HG02970 (cell line): ENCODE results near the gene MAG.

ENCODE experiments used
- ATAC-seq: cut with Tn5 transposase; IDR thresholded peaks from one replicate; pipeline ENCODE4 v1.9.1; 2021; ENCODE audit warnings: mild to moderate bottlenecking, moderate library complexity, moderate number of reproducible peaks; ENCODE audit not compliant: unreplicated experiment, low FRiP score

The MAG gene

GRCh38 chr19:35296644-35297514 lies 4.9 kb downstream of the MAG start:
- ATAC-seq, result no peak

DNA sequence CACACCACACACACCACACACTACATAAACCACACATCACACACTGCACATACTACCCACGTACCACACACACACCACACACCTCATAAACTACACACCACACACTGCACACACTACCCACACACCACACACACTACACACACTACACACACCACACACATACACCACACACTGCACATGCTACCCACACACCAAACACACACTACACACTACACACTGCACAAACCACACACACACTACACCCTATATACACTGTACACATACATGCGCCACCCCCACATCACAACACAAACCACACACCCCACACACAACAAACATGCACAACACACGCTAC lies 5.5 kb downstream of the MAG start:
- ATAC-seq, result no peak

DNA sequence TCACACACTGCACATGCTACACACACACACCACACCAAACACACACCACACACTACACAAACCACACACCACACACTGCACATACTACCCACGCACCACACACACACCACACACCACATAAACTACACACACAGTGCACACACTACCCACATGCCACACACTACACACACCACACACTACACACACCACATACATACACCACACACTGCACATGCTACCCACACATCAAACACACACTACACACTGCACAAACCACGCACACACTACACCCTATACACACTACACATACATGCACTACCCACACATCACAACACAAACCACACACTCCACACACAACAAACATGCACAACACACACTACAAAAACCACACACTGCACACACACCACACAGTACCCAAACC lies 6.0 kb downstream of the MAG start:
- ATAC-seq, result no peak

GRCh38 chr19:35298561-35298972 lies 6.6 kb downstream of the MAG start:
- ATAC-seq, result no peak

DNA sequence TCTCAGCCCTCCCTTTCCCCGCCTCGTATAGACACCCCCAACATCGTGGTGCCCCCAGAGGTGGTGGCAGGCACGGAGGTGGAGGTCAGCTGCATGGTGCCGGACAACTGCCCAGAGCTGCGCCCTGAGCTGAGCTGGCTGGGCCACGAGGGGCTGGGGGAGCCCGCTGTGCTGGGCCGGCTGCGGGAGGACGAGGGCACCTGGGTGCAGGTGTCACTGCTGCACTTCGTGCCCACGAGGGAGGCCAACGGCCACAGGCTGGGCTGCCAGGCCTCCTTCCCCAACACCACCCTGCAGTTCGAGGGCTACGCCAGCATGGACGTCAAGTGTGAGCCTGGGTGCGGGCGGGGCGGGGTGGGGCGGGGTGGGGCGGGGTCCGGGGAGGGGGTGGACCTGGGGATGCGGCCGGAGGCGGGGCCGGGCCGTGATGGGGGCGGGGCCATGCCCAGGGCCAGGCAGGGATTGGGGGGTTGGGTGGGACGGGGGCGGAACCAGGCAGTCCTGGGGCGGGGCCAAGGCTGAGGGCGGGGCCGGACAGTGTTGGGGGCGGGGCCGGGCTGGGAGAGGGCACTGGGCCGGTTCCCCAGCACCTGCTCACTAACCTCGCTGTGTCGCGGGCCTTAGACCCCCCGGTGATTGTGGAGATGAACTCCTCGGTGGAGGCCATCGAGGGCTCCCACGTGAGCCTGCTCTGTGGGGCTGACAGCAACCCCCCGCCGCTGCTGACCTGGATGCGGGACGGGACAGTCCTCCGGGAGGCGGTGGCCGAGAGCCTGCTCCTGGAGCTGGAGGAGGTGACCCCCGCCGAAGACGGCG lies 7.8 kb downstream of the MAG start:
- ATAC-seq, result no peak

DNA sequence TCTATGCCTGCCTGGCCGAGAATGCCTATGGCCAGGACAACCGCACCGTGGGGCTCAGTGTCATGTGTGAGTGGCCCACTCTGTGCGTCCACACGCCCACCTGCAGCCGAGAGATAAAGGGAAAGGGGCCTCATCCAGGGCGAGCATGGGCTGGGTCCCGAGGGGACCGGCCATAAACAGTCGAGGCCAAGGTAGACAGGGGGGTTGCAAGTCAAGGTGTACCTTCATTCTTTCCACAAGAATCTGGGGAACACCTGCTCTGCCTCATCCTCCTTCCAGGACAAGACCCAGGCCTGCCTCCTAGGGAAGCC lies 8.3 kb downstream of the MAG start:
- no peak for ATAC-seq

- no peak for ATAC-seq
These were observed 10.0 kb downstream of the MAG start for GRCh38 chr19:35301961-35302360.

- ATAC-seq, result no peak
These were observed 10.5 kb downstream of the MAG start for GRCh38 chr19:35302446-35302845.

- ATAC-seq, result no peak
These were observed 11.5 kb downstream of the MAG start for GRCh38 chr19:35303357-35303915.

- ATAC-seq, result no peak
These were observed 12.1 kb downstream of the MAG start for GRCh38 chr19:35304036-35304435.

DNA sequence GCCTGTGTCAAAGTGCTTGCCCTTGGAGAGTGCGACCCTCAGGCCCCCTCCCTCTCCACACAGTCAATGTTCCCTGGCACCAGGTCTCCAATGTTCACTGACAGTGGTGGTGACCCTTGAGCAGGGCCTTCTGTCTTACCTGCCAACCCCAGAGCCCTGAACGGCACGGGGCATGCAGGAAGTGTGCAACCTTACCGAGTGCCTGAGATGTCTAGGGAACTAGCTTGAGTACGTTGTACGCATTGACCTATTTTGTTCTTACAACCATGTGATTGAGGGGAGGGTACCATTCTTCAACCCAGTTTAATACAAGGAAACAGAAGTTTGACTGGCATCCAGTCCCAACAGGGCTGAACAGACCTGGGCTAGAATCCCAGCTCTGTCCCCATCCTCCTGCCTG lies 13.2 kb downstream of the MAG start:
- ATAC-seq, result no peak

- ATAC-seq, result no peak
These were observed 14.7 kb downstream of the MAG start for GRCh38 chr19:35306473-35307246.

GRCh38 chr19:35307931-35308330 lies 16.0 kb downstream of the MAG start:
- no peak for ATAC-seq

- ATAC-seq, result no peak
These were observed 16.9 kb downstream of the MAG start for GRCh38 chr19:35308910-35309309.

- ATAC-seq, result no peak
These were observed 17.7 kb downstream of the MAG start for GRCh38 chr19:35309481-35310279.

GRCh38 chr19:35310331-35310730 lies 18.4 kb downstream of the MAG start:
- ATAC-seq, result no peak

DNA sequence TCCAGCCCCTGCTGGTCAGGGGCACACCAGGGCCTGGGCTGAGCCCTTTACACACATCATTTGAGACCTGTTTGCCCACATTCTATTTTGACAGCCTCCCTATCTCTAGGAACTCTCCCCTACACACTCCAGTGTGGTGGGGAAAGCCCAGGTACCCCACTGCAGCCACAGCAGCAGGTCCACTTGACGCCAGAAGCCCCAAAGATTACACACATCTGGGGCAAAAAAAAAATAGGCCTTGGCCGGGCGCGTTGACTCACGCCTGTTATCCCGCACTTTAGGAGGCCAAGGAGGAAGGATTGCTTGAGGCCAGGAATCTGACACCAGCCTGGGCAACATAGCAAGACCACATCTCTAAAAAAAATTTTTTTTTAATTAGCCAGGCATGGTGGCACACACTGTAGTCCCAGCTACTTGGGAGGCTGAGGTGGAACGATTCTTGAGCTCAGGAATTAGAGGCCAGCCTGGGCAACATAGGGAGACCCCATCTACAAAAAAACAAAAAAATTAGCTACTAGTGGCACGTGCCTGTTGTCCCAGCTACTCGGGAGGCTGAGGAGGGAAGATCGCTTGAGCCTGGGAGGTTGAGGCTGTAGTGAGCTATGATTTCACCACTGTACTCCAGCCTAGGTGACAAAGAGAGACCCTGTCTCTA lies 19.0 kb downstream of the MAG start:
- no peak for ATAC-seq

DNA sequence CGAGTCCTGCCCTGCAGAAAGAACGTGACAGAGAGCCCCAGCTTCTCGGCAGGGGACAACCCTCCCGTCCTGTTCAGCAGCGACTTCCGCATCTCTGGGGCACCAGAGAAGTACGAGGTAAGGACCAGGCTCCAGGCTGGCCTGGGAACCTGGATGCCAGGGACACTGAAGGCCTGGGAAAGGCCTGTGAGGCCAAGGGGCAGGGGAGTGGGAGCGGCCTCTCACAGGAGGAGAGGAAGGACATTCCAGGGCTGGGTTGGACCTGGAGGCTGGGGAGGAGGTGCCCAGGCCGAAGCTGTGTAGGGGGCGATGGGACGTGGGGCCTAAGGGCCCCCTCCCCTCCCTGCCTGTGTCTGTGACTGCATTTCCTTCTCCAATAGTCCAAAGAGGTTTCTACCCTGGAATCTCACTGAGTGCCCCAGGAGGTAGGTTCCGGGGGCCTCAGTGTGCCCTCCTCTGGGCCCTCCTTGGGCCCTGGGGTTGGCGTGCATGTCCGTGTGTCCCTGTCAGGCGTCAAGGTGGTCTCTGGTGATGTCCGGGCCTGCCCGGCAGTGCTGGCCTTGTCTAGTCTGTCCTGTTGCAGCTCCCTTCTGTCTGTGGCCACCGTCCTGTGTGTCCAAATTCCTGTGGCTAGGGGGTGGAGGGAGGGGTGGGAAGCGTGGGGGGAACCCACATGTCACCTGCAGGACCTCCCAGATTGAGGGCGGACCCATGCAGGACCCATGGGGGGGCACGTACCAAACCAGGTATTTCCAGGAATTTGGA lies 20.1 kb downstream of the MAG start:
- no peak for ATAC-seq

DNA sequence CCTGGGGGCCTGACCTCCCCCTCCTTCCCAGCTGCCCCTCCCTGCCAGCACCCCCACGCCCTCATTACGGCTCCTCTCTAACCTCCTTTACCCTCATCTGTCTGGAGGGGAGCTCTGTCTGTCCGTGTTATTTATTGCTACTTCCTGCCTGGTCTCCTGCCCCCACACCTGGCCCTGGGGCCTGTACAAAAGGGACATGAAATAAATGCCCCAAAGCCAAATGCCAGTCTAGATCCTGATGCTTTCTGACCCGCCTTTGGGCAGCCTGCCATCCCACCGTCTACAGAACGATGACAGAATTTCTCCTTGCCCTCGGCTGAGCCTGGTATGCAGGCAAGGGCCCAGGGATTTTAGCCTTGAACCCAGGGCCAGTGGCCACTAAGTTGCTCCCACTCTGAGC lies 21.6 kb downstream of the MAG start:
- no peak for ATAC-seq
